HEK293 (cell line): ENCODE measurements around the gene RASA3.

Experiments used
- CTCF ChIA-PET: fragments of 350-600 bp; formaldehyde crosslinking; extraction: SDS; loops from one replicate; lab custom pipeline; 2021; ENCODE audit warnings: antibody characterized with exemption; lab: Yijun Ruan, JAX
- POLR2A ChIA-PET: fragments of 300-600 bp; formaldehyde crosslinking; extraction: SDS; loops from one replicate; lab custom pipeline; 2020; ENCODE audit warnings: antibody characterized with exemption, inconsistent platforms; lab: Yijun Ruan, JAX
- H3K27ac ChIP-seq: fragments of 200-500 bp; sonication (Bioruptor generic); 2 replicates; pipeline ENCODE4 v1.5.1; 2014; ENCODE audit warnings: low read depth, low read length, control low read depth, inconsistent platforms; ENCODE audit errors: extremely low read depth
- H3K36me3 ChIP-seq, 2 experiments: fragments of 200-500 bp in 1 of 2; sonication (Bioruptor generic) in 1 of 2; 1 replicate in 1 of 2; 2 replicates in 1 of 2; pipeline ENCODE4 v1.5.1; 2014 to 2017; ENCODE audit warnings: inconsistent platforms in 2 of 2, low read length in 2 of 2; ENCODE audit not compliant: control insufficient read depth in 2 of 2, insufficient read depth in 1 of 2
- H3K4me1 ChIP-seq: fragments of 200-500 bp; sonication (Bioruptor generic); 2 replicates; pipeline ENCODE4 v1.5.1; 2014; ENCODE audit warnings: mild to moderate bottlenecking, low read length, inconsistent platforms; ENCODE audit not compliant: control insufficient read depth, insufficient read depth
- H3K4me3 ChIP-seq: 2 replicates; pipeline ENCODE4 v1.5.1; 2011; ENCODE audit warnings: low read depth, mild to moderate bottlenecking, control low read depth, low read length, moderate library complexity
- H3K9me3 ChIP-seq: fragments of 200-500 bp; sonication (Bioruptor generic); 2 replicates; pipeline ENCODE4 v1.5.1; 2014; ENCODE audit warnings: low read depth, low read length, inconsistent platforms; ENCODE audit not compliant: control insufficient read depth, insufficient read depth
- BCL11B ChIP-seq: fragments of 450-650 bp; formaldehyde crosslinking; IDR thresholded peaks from 2 replicates; pipeline ENCODE4 v1.5.1; 2016; ENCODE audit warnings: low read depth, missing biosample characterization, missing genetic modification characterization
- GLIS2 ChIP-seq: fragments of 450-650 bp; formaldehyde crosslinking; IDR thresholded peaks from 2 replicates; pipeline ENCODE4 v1.5.1; 2016; ENCODE audit warnings: missing biosample characterization, missing genetic modification characterization
- RBAK ChIP-seq: fragments of 450-650 bp; formaldehyde crosslinking; IDR thresholded peaks from 2 replicates; pipeline ENCODE4 v1.5.1; 2016; ENCODE audit warnings: missing biosample characterization, missing genetic modification characterization
- TCF7L2 ChIP-seq: IDR thresholded peaks from 2 replicates; pipeline ENCODE4 v1.6.1; 2011; ENCODE audit warnings: low read depth, mild to moderate bottlenecking, inconsistent platforms, low read length, moderate library complexity, borderline replicate concordance
- ZBTB48 ChIP-seq: fragments of 450-650 bp; formaldehyde crosslinking; IDR thresholded peaks from 2 replicates; pipeline ENCODE4 v1.5.1; 2016; ENCODE audit warnings: missing biosample characterization, missing genetic modification characterization
- ZFP3 ChIP-seq: fragments of 450-650 bp; formaldehyde crosslinking; IDR thresholded peaks from 2 replicates; pipeline ENCODE4 v1.5.1; 2016; ENCODE audit warnings: low read depth, missing biosample characterization, missing genetic modification characterization
- ZFP37 ChIP-seq: fragments of 450-650 bp; formaldehyde crosslinking; IDR thresholded peaks from 2 replicates; pipeline ENCODE4 v1.5.1; 2016; ENCODE audit warnings: missing biosample characterization, missing genetic modification characterization
- ZNF16 ChIP-seq: fragments of 450-650 bp; formaldehyde crosslinking; IDR thresholded peaks from 2 replicates; pipeline ENCODE4 v1.5.1; 2016; ENCODE audit warnings: low read depth, missing biosample characterization, missing genetic modification characterization
- ZNF266 ChIP-seq: fragments of 450-650 bp; formaldehyde crosslinking; IDR thresholded peaks from 2 replicates; pipeline ENCODE4 v1.5.1; 2016; ENCODE audit warnings: missing biosample characterization, missing genetic modification characterization, low read depth
- ZNF341 ChIP-seq: fragments of 450-650 bp; formaldehyde crosslinking; IDR thresholded peaks from 2 replicates; pipeline ENCODE4; 2016; ENCODE audit warnings: low read depth, missing biosample characterization, missing genetic modification characterization
- ZNF350 ChIP-seq: fragments of 450-650 bp; formaldehyde crosslinking; IDR thresholded peaks from 2 replicates; pipeline ENCODE4 v1.5.0; 2017; ENCODE audit warnings: missing biosample characterization, mild to moderate bottlenecking, missing genetic modification characterization
- ZNF354C ChIP-seq: fragments of 450-650 bp; formaldehyde crosslinking; IDR thresholded peaks from 2 replicates; pipeline ENCODE4 v1.5.1; 2016; ENCODE audit warnings: missing biosample characterization, missing genetic modification characterization, low read depth, borderline replicate concordance
- ZNF48 ChIP-seq: fragments of 450-650 bp; formaldehyde crosslinking; IDR thresholded peaks from 2 replicates; pipeline ENCODE4 v1.5.1; 2016; ENCODE audit warnings: missing biosample characterization, missing genetic modification characterization
- ZNF600 ChIP-seq: fragments of 450-650 bp; formaldehyde crosslinking; IDR thresholded peaks from 2 replicates; pipeline ENCODE4 v1.5.1; 2016; ENCODE audit warnings: missing biosample characterization, missing genetic modification characterization
- ZNF624 ChIP-seq: fragments of 450-650 bp; formaldehyde crosslinking; IDR thresholded peaks from 2 replicates; pipeline ENCODE4 v1.5.1; 2017; ENCODE audit warnings: missing biosample characterization, missing genetic modification characterization
- ZNF670 ChIP-seq: fragments of 450-650 bp; formaldehyde crosslinking; IDR thresholded peaks from 2 replicates; pipeline ENCODE4 v1.5.1; 2016; ENCODE audit warnings: missing biosample characterization, missing genetic modification characterization, low read depth
- ZNF776 ChIP-seq: fragments of 450-650 bp; formaldehyde crosslinking; IDR thresholded peaks from 2 replicates; pipeline ENCODE4 v1.5.0; 2017; ENCODE audit warnings: missing biosample characterization, missing genetic modification characterization, borderline replicate concordance
- ZNF830 ChIP-seq: fragments of 450-650 bp; IDR thresholded peaks from 2 replicates; pipeline ENCODE4 v1.5.0; 2018; ENCODE audit warnings: missing biosample characterization, missing genetic modification characterization, low read depth, mild to moderate bottlenecking, moderate library complexity
- TF ChIP-seq, protein P1 (sequence below): IDR thresholded peaks from 2 replicates; pipeline ENCODE4 v1.6.1; 2011; ENCODE audit warnings: mild to moderate bottlenecking, low read depth, low read length, borderline replicate concordance
- TF ChIP-seq, protein P2 (sequence below): fragments of 450-650 bp; formaldehyde crosslinking; IDR thresholded peaks from 2 replicates; pipeline ENCODE4 v1.5.1; 2017; ENCODE audit warnings: missing biosample characterization, missing genetic modification characterization
- TF ChIP-seq, protein P3 (sequence below): fragments of 450-650 bp; formaldehyde crosslinking; IDR thresholded peaks from 2 replicates; pipeline ENCODE4 v1.5.1; 2017; ENCODE audit warnings: missing biosample characterization, missing genetic modification characterization

The RASA3 gene

DNA sequence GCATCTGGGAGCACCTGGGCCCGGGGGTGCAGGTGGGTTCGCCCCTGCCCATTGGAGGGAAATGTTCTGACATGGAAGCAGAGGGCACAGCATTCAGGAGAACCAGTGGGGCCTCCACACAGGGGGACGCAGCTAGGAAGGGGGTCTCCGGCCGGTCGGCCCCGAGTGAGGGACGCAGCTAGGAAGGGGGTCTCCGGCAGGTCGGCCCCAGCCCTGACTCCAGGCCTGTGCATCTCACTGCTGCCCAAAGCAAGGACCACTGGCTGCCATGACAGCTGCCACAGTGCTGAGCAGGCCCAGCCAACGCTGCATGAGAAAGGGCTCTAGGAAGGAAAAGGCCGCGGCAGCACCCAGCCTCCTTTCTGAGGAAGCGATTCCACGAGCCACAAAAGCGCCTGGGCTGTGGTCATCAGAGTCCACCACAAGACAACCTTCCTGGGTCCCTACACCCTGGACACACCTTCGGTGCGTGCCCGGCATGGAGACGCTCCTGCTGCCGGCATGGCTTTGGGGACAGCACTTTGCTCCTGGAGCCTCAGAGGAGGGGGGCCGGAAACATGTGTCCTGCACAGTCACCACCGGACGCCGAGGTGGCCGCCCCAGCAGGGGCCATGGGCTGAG lies 9.7 kb downstream of the RASA3 start:
- H3K4me3 ChIP-seq: no peak overlapping the region
- CTCF ChIA-PET: no interaction called here
- TF ChIP-seq GLIS2 (tag by site-specific recombination) (no peak), ZNF600 (tag by site-specific recombination) (no peak), ZNF341 (tag by site-specific recombination) (no peak), BCL11B (tag by site-specific recombination) (no peak), ZNF16 (no peak), ZNF624 (tag by site-specific recombination) (no peak), ZNF776 (no peak), ZNF266 (tag by site-specific recombination) (no peak), ZNF48 (tag by site-specific recombination) (no peak), ZNF350 (no peak)
- TF ChIP-seq, protein P1, sequence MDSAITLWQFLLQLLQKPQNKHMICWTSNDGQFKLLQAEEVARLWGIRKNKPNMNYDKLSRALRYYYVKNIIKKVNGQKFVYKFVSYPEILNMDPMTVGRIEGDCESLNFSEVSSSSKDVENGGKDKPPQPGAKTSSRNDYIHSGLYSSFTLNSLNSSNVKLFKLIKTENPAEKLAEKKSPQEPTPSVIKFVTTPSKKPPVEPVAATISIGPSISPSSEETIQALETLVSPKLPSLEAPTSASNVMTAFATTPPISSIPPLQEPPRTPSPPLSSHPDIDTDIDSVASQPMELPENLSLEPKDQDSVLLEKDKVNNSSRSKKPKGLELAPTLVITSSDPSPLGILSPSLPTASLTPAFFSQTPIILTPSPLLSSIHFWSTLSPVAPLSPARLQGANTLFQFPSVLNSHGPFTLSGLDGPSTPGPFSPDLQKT: no peak
- TF ChIP-seq, protein P2, sequence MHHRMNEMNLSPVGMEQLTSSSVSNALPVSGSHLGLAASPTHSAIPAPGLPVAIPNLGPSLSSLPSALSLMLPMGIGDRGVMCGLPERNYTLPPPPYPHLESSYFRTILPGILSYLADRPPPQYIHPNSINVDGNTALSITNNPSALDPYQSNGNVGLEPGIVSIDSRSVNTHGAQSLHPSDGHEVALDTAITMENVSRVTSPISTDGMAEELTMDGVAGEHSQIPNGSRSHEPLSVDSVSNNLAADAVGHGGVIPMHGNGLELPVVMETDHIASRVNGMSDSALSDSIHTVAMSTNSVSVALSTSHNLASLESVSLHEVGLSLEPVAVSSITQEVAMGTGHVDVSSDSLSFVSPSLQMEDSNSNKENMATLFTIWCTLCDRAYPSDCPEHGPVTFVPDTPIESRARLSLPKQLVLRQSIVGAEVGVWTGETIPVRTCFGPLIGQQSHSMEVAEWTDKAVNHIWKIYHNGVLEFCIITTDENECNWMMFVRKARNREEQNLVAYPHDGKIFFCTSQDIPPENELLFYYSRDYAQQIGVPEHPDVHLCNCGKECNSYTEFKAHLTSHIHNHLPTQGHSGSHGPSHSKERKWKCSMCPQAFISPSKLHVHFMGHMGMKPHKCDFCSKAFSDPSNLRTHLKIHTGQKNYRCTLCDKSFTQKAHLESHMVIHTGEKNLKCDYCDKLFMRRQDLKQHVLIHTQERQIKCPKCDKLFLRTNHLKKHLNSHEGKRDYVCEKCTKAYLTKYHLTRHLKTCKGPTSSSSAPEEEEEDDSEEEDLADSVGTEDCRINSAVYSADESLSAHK (tag by site-specific recombination): no peak
- TF ChIP-seq, protein P3, sequence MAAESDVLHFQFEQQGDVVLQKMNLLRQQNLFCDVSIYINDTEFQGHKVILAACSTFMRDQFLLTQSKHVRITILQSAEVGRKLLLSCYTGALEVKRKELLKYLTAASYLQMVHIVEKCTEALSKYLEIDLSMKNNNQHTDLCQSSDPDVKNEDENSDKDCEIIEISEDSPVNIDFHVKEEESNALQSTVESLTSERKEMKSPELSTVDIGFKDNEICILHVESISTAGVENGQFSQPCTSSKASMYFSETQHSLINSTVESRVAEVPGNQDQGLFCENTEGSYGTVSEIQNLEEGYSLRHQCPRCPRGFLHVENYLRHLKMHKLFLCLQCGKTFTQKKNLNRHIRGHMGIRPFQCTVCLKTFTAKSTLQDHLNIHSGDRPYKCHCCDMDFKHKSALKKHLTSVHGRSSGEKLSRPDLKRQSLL: no peak
- TF ChIP-seq, all 188 proteins: peak for 0
- POLR2A ChIA-PET: no interaction called here
- Histone ChIP-seq H3K9me3 (no peaks in the 10 kb centered on the region), H3K27ac (no peak overlapping the region), H3K36me3 (no peaks in the 10 kb centered on the region), H3K4me1 (no peaks in the 10 kb centered on the region)

DNA sequence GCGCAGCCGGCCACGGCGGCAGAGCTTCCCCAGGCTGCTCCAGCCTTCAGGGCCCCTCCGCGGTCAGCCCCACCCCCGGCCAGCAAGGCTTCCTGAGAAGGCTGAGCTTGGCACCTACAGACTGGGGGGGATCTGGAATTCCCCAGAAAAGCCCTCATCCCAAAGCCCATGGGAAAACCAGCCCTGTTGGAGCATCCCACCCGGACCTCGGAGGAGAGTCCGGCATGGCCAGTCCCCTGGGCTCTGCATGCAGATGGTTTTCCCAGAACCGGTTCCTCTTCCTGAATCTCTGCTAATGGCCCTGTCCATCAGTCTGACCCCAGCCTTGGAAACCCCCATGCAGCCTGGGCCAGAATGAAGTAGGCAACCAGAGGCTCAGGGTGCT lies 10.3 kb downstream of the RASA3 start:
- H3K9me3 ChIP-seq: no peaks in the 10 kb centered on the region
- no peaks in the 10 kb centered on the region for H3K36me3 ChIP-seq
- no peak overlapping the region for H3K27ac ChIP-seq
- no peak overlapping the region for H3K4me3 ChIP-seq
- POLR2A ChIA-PET: no interaction called here
- H3K4me1 ChIP-seq: no peaks in the 10 kb centered on the region
- TF ChIP-seq ZNF830 (tag by site-specific recombination) (no peak), ZFP37 (tag by site-specific recombination) (no peak), ZFP3 (tag by site-specific recombination) (no peak), RBAK (tag by site-specific recombination) (no peak), ZNF354C (tag by site-specific recombination) (no peak), TCF7L2 (no peak), ZNF670 (no peak), ZBTB48 (tag by site-specific recombination) (no peak)
- TF ChIP-seq, protein P3: no peak
- TF ChIP-seq, all 188 proteins: peak for 0
- CTCF ChIA-PET: no interaction called here
